ENCODE data around the gene FAM167B.

DNA sequence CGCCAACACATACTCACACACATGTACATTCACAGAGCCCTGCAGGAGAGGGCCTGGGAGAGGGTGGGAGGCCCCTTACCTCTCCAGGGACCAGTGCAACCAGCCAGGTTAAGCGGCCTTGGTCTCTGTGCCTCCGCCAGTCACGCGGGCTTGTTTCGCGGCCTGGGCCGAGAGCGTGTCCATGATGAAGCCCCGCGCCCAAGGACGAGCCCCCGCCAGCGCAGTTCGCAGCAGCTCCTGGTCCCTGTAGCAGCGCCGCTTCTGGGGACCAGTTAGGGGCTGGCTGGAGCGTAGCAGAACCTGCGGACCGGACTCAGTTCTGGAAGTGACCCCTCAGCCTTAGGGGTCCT lies 7.3 kb upstream of the FAM167B start:
- TF ChIP-seq, protein P1, sequence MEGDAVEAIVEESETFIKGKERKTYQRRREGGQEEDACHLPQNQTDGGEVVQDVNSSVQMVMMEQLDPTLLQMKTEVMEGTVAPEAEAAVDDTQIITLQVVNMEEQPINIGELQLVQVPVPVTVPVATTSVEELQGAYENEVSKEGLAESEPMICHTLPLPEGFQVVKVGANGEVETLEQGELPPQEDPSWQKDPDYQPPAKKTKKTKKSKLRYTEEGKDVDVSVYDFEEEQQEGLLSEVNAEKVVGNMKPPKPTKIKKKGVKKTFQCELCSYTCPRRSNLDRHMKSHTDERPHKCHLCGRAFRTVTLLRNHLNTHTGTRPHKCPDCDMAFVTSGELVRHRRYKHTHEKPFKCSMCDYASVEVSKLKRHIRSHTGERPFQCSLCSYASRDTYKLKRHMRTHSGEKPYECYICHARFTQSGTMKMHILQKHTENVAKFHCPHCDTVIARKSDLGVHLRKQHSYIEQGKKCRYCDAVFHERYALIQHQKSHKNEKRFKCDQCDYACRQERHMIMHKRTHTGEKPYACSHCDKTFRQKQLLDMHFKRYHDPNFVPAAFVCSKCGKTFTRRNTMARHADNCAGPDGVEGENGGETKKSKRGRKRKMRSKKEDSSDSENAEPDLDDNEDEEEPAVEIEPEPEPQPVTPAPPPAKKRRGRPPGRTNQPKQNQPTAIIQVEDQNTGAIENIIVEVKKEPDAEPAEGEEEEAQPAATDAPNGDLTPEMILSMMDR (IDR thresholded peaks at IDR 0.05 in 8 of 11, conservative IDR thresholded peaks at IDR 0.05 in 3 of 11) = no peak
- no peak for TF ChIP-seq POLR2A (IDR thresholded peaks at IDR 0.05)
- TF ChIP-seq POLR2AphosphoS5 (IDR thresholded peaks at IDR 0.05) = no peak
